CD14-positive monocyte (primary cell): ENCODE results near the gene C10orf95. TPM values are rescaled to one million over a fixed set of nuclear protein-coding genes. Genes with fewer than 3 reads are reported as not detected.

ENCODE experiments used
- DNase-seq, 3 donors: peaks; one replicate each; pipeline ENCODE4 v3.0.0-alpha.2; 2011 to 2022
- H2AFZ ChIP-seq: 2 replicates; pipeline ENCODE4 v1.6.0; 2012; ENCODE audit warnings: mild to moderate bottlenecking, low read depth, low read length, inconsistent platforms; ENCODE audit not compliant: insufficient read depth, poor library complexity, severe bottlenecking
- H3K27ac ChIP-seq, 2 donors: 1 replicate in 1 of 2; 2 replicates in 1 of 2; pipeline ENCODE4 v1.5.1; 2012 to 2013; ENCODE audit warnings: low read length in 2 of 2, control low read depth in 1 of 2, inconsistent platforms in 1 of 2, low read depth in 1 of 2, mild to moderate bottlenecking in 1 of 2
- H3K27me3 ChIP-seq, 2 donors: one replicate each; pipeline versions ENCODE4 v1.6.0 to v1.6.1; 2011 to 2013; ENCODE audit warnings: low read length in 2 of 2; ENCODE audit not compliant: control insufficient read depth in 2 of 2, insufficient read depth in 2 of 2
- H3K36me3 ChIP-seq, 2 donors: replicated peaks in 1 of 2; 1 replicate in 1 of 2; 2 replicates in 1 of 2; pipeline versions ENCODE4 v1.5.1 to v1.6.1; 2012 to 2013; ENCODE audit warnings: low read length in 2 of 2, control low read depth in 1 of 2, inconsistent platforms in 1 of 2, mild to moderate bottlenecking in 1 of 2; ENCODE audit not compliant: insufficient read depth in 2 of 2, control insufficient read depth in 1 of 2
- H3K4me1 ChIP-seq, 2 donors: 1 replicate in 1 of 2; 2 replicates in 1 of 2; pipeline versions ENCODE4 v1.5.1 to v1.6.1; 2012 to 2013; ENCODE audit warnings: low read length in 2 of 2, control low read depth in 1 of 2, inconsistent platforms in 1 of 2, mild to moderate bottlenecking in 1 of 2, moderate library complexity in 1 of 2; ENCODE audit not compliant: insufficient read depth in 2 of 2, control insufficient read depth in 1 of 2
- H3K4me2 ChIP-seq: replicated peaks from 2 replicates; pipeline ENCODE3; 2012; ENCODE audit warnings: low read length, moderate library complexity, mild to moderate bottlenecking; ENCODE audit not compliant: poor library complexity, severe bottlenecking; ENCODE audit errors: extremely low read depth
- H3K4me3 ChIP-seq, 3 experiments: fragments of 200-600 bp in 1 of 3; sonication (generic) in 1 of 3; replicated peaks in 1 of 3; 1 replicate in 2 of 3; 2 replicates in 1 of 3; pipeline ENCODE4 v1.5.1; 2011 to 2013; ENCODE audit warnings: low read length in 3 of 3, mild to moderate bottlenecking in 3 of 3, control low read depth in 2 of 3, low read depth in 2 of 3, inconsistent platforms in 1 of 3, moderate library complexity in 1 of 3
- H3K79me2 ChIP-seq: 2 replicates; pipeline ENCODE4 v1.6.0; 2012; ENCODE audit warnings: mild to moderate bottlenecking, control low read depth, inconsistent platforms, low read length, moderate library complexity; ENCODE audit not compliant: insufficient read depth
- H3K9ac ChIP-seq: 2 replicates; pipeline ENCODE4 v1.6.0; 2017; ENCODE audit warnings: low read length, mild to moderate bottlenecking; ENCODE audit not compliant: insufficient read depth, poor library complexity, severe bottlenecking
- H3K9me3 ChIP-seq, 2 donors: replicated peaks in 1 of 2; 1 replicate in 1 of 2; 2 replicates in 1 of 2; pipeline versions ENCODE4 v1.5.1 to v1.6.1; 2012 to 2013; ENCODE audit warnings: low read length in 2 of 2, control low read depth in 1 of 2; ENCODE audit not compliant: control insufficient read depth in 1 of 2, insufficient read depth in 1 of 2
- H4K20me1 ChIP-seq: 2 replicates; pipeline ENCODE4 v1.6.0; 2012; ENCODE audit warnings: mild to moderate bottlenecking, low read length, control low read depth, moderate library complexity; ENCODE audit not compliant: insufficient read depth
- H3K27ac Mint-ChIP-seq, 7 donors: one replicate each; pipeline ENCODE4 v1.8.0; 2020; ENCODE audit warnings: mild to moderate bottlenecking in 7 of 7, mixed read lengths in 7 of 7, moderate library complexity in 6 of 7, inconsistent platforms in 2 of 7
- H3K27me3 Mint-ChIP-seq, 3 donors: one replicate each; pipeline ENCODE4 v1.8.0; 2021 to 2022; ENCODE audit warnings: low read depth in 3 of 3, mild to moderate bottlenecking in 3 of 3, mixed read lengths in 3 of 3, moderate library complexity in 3 of 3, inconsistent platforms in 1 of 3
- H3K36me3 Mint-ChIP-seq, 2 donors: one replicate each; pipeline ENCODE4 v1.8.0; 2020; ENCODE audit warnings: mixed read lengths in 2 of 2, inconsistent platforms in 1 of 2, mild to moderate bottlenecking in 1 of 2
- H3K4me1 Mint-ChIP-seq: one replicate; pipeline ENCODE4 v1.8.0; 2020; ENCODE audit warnings: mild to moderate bottlenecking, mixed read lengths
- H3K4me3 Mint-ChIP-seq, 2 donors: one replicate each; pipeline ENCODE4 v1.8.0; 2020; ENCODE audit warnings: mild to moderate bottlenecking in 2 of 2, mixed read lengths in 2 of 2, moderate library complexity in 1 of 2
- H3K9me3 Mint-ChIP-seq, 7 donors: one replicate each; pipeline ENCODE4 v1.8.0; 2020 to 2022; ENCODE audit warnings: mixed read lengths in 7 of 7, mild to moderate bottlenecking in 6 of 7, moderate library complexity in 6 of 7, inconsistent platforms in 2 of 7
- WGBS: methylation state at CpG from one replicate; pipeline ENCODE4 v1.1.5; 2013; ENCODE audit warnings: missing lambda C conversion rate; ENCODE audit not compliant: insufficient coverage; 5-methylcytosine and 5-hydroxymethylcytosine counted together
- intact Hi-C, 2 donors: fragments of 100-400 bp; cut with micrococcal nuclease; formaldehyde crosslinking; loops; one replicate each; pipeline versions ENCODE4 v1.15.0 to v1.15.1; 2023
- polyA plus RNA-seq, 3 donors: library from polyadenylated mRNA; depleted of rRNA in 1 of 3; unstranded in 2 of 3; stranded (reverse) in 1 of 3; fragments of 300-500 nt in 2 of 3; fragments of >200 nt in 1 of 3; fragmentation: Illumina TruSeq in 2 of 3; gene quantifications; 1 replicate in 2 of 3; 2 replicates in 1 of 3; pipeline ENCODE4 v1.2.3, GENCODE V29; 2012 to 2021
- TF ChIP-seq, protein P1 (sequence below): fragments of 200-600 bp; IDR thresholded peaks from one replicate; pipeline ENCODE4 v1.8.0; 2022; ENCODE audit warnings: antibody characterized with exemption, mild to moderate bottlenecking

C10orf95 gene
- polyA plus RNA-seq, 3 donors = 0.27 TPM; not detected in 2

DNA sequence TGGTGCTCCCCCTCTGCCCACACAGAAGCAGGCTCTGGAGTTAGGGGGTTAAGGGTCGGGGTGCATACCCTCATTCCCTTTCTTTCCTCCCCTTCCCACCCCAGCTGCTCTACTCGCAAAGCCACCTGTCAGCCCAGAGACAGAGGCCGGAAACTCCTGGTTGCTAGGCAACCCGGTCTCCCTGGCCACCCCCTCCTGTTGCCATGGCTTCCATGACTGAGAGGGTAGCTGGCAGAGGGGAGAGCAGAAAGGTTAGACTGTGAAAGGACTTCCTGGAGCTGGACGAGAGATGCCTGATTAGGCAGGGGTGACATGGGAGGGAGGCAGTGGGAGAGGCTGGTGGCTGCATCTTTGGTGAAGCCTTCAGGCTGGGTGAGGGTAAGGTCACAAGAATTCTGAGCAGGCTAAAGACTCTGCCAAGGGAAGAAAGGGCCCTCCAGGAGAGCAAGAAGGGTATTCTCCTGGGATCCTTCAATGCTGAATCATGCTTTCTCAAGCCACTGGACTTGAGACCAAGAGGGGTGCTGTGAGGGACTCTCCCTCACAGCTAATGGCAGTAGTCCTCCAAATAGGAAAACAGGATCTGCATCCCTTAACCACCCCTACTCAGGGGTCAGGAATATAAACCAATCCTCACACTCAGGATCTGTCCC, 38.2 kb downstream of the C10orf95 start:
- peaks cover 42 to 69% of the 10 kb centered on the region in 2 donors for H3K27me3 ChIP-seq
- H3K4me1 ChIP-seq = peaks cover 6 to 22% of the 10 kb centered on the region in 2 donors
- H3K27me3 Mint-ChIP-seq = peaks cover 57 to 81% (median 57%) of the 10 kb centered on the region in 3 donors
- peak in 1 of 3 donors; percentile 55 for DNase-seq
- H3K79me2 ChIP-seq = no peaks in the 10 kb centered on the region
- no peaks in the 10 kb centered on the region for H4K20me1 ChIP-seq
- H3K4me3 Mint-ChIP-seq = peak overlapping the region in 1 of 2 donors; percentile 60
- H3K4me3 ChIP-seq = no peak overlapping the region
- no peaks in the 10 kb centered on the region for H3K36me3 ChIP-seq
- H3K4me1 Mint-ChIP-seq = peaks cover 23% of the 10 kb centered on the region
- H3K4me2 ChIP-seq = no peak overlapping the region
- no peak overlapping the region for H3K9ac ChIP-seq
- H3K9me3 Mint-ChIP-seq = peaks cover 0 to 17% (median 10%) of the 10 kb centered on the region in 7 donors
- H3K27ac Mint-ChIP-seq = no peak overlapping the region
- TF ChIP-seq, protein P1, sequence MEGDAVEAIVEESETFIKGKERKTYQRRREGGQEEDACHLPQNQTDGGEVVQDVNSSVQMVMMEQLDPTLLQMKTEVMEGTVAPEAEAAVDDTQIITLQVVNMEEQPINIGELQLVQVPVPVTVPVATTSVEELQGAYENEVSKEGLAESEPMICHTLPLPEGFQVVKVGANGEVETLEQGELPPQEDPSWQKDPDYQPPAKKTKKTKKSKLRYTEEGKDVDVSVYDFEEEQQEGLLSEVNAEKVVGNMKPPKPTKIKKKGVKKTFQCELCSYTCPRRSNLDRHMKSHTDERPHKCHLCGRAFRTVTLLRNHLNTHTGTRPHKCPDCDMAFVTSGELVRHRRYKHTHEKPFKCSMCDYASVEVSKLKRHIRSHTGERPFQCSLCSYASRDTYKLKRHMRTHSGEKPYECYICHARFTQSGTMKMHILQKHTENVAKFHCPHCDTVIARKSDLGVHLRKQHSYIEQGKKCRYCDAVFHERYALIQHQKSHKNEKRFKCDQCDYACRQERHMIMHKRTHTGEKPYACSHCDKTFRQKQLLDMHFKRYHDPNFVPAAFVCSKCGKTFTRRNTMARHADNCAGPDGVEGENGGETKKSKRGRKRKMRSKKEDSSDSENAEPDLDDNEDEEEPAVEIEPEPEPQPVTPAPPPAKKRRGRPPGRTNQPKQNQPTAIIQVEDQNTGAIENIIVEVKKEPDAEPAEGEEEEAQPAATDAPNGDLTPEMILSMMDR = no peak
- peaks cover 3 to 14% of the 10 kb centered on the region in 2 donors for H3K36me3 Mint-ChIP-seq
- intact Hi-C loops = no loop called here
- H3K27ac ChIP-seq = no peak overlapping the region
- no peak overlapping the region for H2AFZ ChIP-seq
- peaks cover 0 to 28% of the 10 kb centered on the region in 2 donors for H3K9me3 ChIP-seq
- 75% methylated on average over 1 of the region's 5 CpGs for WGBS

DNA sequence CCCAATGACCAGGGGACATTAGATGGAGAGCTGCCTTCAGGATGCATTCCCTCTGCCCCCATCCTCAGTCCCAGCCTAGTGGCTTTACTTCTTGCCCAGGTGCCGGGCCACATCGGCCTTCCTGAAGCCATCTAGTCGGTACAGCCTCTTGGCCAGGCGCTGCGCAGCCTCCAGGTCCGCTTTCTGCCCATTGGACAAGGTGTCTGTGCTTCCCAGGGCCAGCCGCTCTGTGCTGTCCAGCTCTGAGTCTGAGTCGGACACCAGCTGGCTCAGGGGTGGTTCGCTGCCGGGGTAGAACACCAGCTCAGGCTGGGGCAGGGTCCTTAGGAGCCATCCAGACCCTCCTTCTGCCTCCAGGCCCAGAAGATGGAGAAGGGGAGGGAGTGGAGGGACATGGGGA, 39.0 kb downstream of the C10orf95 start:
- Mint-ChIP-seq H3K27ac (no peak overlapping the region), H3K36me3 (peaks cover 4 to 15% of the 10 kb centered on the region in 2 donors), H3K4me1 (peaks cover 25% of the 10 kb centered on the region), H3K4me3 (peak overlapping the region in 1 of 2 donors; percentile 67), H3K9me3 (peaks cover 0 to 17% (median 11%) of the 10 kb centered on the region in 7 donors), H3K27me3 (peaks cover 57 to 81% (median 58%) of the 10 kb centered on the region in 3 donors)
- Histone ChIP-seq H3K4me3 (no peak overlapping the region), H3K9ac (no peak overlapping the region), H2AFZ (no peak overlapping the region), H3K79me2 (no peaks in the 10 kb centered on the region), H3K36me3 (no peaks in the 10 kb centered on the region), H3K27ac (no peak overlapping the region), H3K4me2 (no peak overlapping the region), H3K27me3 (peaks cover 49 to 69% of the 10 kb centered on the region in 2 donors), H4K20me1 (no peaks in the 10 kb centered on the region), H3K9me3 (peaks cover 0 to 35% of the 10 kb centered on the region in 2 donors), H3K4me1 (peaks cover 6 to 22% of the 10 kb centered on the region in 2 donors)
- TF ChIP-seq, protein P1 = no peak
- WGBS = 87% methylated on average over 6 of the region's 10 CpGs
- DNase-seq = no peak
- intact Hi-C loops = no loop called here
